Stomach (tissue), 4 donors: ENCODE measurements around the gene GRIN2C.
"Not testable (repeated sequence)": the region's sequence is repeated elsewhere in the genome, so short reads cannot be mapped to it uniquely, and the experiment has no call there.

ENCODE experiments used
- CTCF ChIP-seq, 7 experiments: fragments of 450-650 bp in 4 of 7; fragments of 200-600 bp in 3 of 7; sonication (generic) in 3 of 7; IDR thresholded peaks; one replicate each; pipeline ENCODE4 v1.5.1; 2016 to 2019; ENCODE audit warnings: antibody characterized with exemption in 7 of 7, control low read depth in 2 of 7, mild to moderate bottlenecking in 1 of 7
- EP300 ChIP-seq: sonication (generic); formaldehyde crosslinking; IDR thresholded peaks from one replicate; pipeline ENCODE4 v1.6.1; 2017; ENCODE audit warnings: antibody characterized with exemption
- POLR2A ChIP-seq, 4 donors: fragments of 450-650 bp; IDR thresholded peaks; one replicate each; pipeline ENCODE4 v1.6.1; 2016; ENCODE audit warnings: antibody characterized with exemption in 4 of 4, control low read depth in 2 of 4, mild to moderate bottlenecking in 1 of 4, moderate library complexity in 1 of 4
- POLR2AphosphoS5 ChIP-seq, 3 donors: sonication (generic); formaldehyde crosslinking; IDR thresholded peaks; one replicate each; pipeline ENCODE4 v1.6.1; 2016; ENCODE audit warnings: antibody characterized with exemption in 3 of 3

GRCh38 chr17:74909097-74909496 is 49.4 kb upstream of the GRIN2C start:
- TF ChIP-seq CTCF (IDR thresholded peaks at IDR 0.05); EP300; POLR2AphosphoS5 (IDR thresholded peaks at IDR 0.05); POLR2A (IDR thresholded peaks at IDR 0.05): not testable (repeated sequence)
